GM23338 (cell line): Measurements from ENCODE around the gene EEIG2. TPM values are rescaled to one million over a fixed set of nuclear protein-coding genes. Genes with fewer than 3 reads are reported as not detected.

Experiments
- ATAC-seq: fragments of 200-7000 bp; cut with Tn5 transposase; 3 replicates; pipeline ENCODE4 v1.9.1; 2020
- DNase-seq: peaks from one replicate; pipeline ENCODE4 v3.0.0-alpha.2; 2015; ENCODE audit warnings: low spot score
- H2AFZ ChIP-seq: fragments of 200-600 bp; sonication (generic); 2 replicates; pipeline ENCODE4 v1.8.0; 2016; ENCODE audit warnings: antibody characterized with exemption, mild to moderate bottlenecking, moderate library complexity
- H3F3A ChIP-seq: fragments of 200-600 bp; sonication (generic); replicated peaks from 2 replicates; pipeline ENCODE4 v1.8.0; 2017; ENCODE audit warnings: antibody characterized with exemption, mixed run types, low read depth
- H3K27ac ChIP-seq: fragments of 200-600 bp; sonication (generic); 2 replicates; pipeline ENCODE4 v1.6.1; 2016; ENCODE audit warnings: low read depth
- H3K27me3 ChIP-seq: fragments of 200-600 bp; sonication (generic); 2 replicates; pipeline ENCODE4 v1.8.0; 2016; ENCODE audit warnings: mild to moderate bottlenecking, mixed run types, moderate library complexity; ENCODE audit not compliant: insufficient read depth
- H3K36me3 ChIP-seq: fragments of 200-600 bp; sonication (generic); 2 replicates; pipeline ENCODE4 v1.8.0; 2016; ENCODE audit warnings: mild to moderate bottlenecking; ENCODE audit not compliant: insufficient read depth
- H3K4me1 ChIP-seq: fragments of 200-600 bp; sonication (generic); 2 replicates; pipeline ENCODE4 v1.8.0; 2016; ENCODE audit warnings: mild to moderate bottlenecking, moderate library complexity; ENCODE audit not compliant: insufficient read depth
- H3K4me2 ChIP-seq: fragments of 200-600 bp; sonication (generic); 2 replicates; pipeline ENCODE4 v1.7.1; 2017; ENCODE audit warnings: mixed run types
- H3K4me3 ChIP-seq: fragments of 200-600 bp; sonication (generic); 2 replicates; pipeline ENCODE4 v1.6.1; 2016; ENCODE audit warnings: mixed run types
- H3K79me2 ChIP-seq: fragments of 200-600 bp; sonication (generic); replicated peaks from 2 replicates; pipeline ENCODE4 v1.8.0; 2017; ENCODE audit warnings: mild to moderate bottlenecking; ENCODE audit not compliant: insufficient read depth
- H3K9me2 ChIP-seq: fragments of 200-600 bp; sonication (generic); 2 replicates; pipeline ENCODE4 v1.8.0; 2017; ENCODE audit not compliant: insufficient read depth
- H4K20me1 ChIP-seq: fragments of 200-600 bp; sonication (generic); replicated peaks from 2 replicates; pipeline ENCODE4 v1.8.0; 2017; ENCODE audit warnings: mild to moderate bottlenecking; ENCODE audit not compliant: insufficient read depth
- H3K27ac Mint-ChIP-seq: 2 replicates; pipeline ENCODE4 v1.8.0; 2020; ENCODE audit warnings: inconsistent platforms, mild to moderate bottlenecking, moderate library complexity, mixed read lengths
- H3K27me3 Mint-ChIP-seq: 3 replicates; pipeline ENCODE4 v1.8.0; 2022; ENCODE audit warnings: low read depth, mild to moderate bottlenecking, moderate library complexity, mixed read lengths, inconsistent platforms; ENCODE audit not compliant: insufficient read depth, poor library complexity
- H3K36me3 Mint-ChIP-seq: 3 replicates; pipeline ENCODE4 v1.8.0; 2021; ENCODE audit warnings: low read depth, mild to moderate bottlenecking, inconsistent platforms, moderate library complexity, mixed read lengths
- H3K4me1 Mint-ChIP-seq: 3 replicates; pipeline ENCODE4 v1.8.0; 2020; ENCODE audit warnings: mild to moderate bottlenecking, inconsistent platforms, mixed read lengths
- H3K4me3 Mint-ChIP-seq: 3 replicates; pipeline ENCODE4 v1.8.0; 2021; ENCODE audit warnings: moderate library complexity, mild to moderate bottlenecking, inconsistent platforms, mixed read lengths
- H3K9me3 Mint-ChIP-seq: 3 replicates; pipeline ENCODE4 v1.8.0; 2020; ENCODE audit warnings: moderate library complexity, mild to moderate bottlenecking, inconsistent platforms, mixed read lengths
- CREB1 ChIP-seq: fragments of 250-450 bp; sonication (Bioruptor Pico); IDR thresholded peaks from 2 replicates; pipeline ENCODE4 v1.5.0; 2020; ENCODE audit warnings: low read depth, mild to moderate bottlenecking, moderate library complexity
- EZH2 ChIP-seq: fragments of 200-600 bp; sonication (generic); IDR thresholded peaks from one replicate; pipeline ENCODE4 v1.8.0; 2017; ENCODE audit warnings: antibody characterized with exemption, mild to moderate bottlenecking, low read depth; ENCODE audit not compliant: unreplicated experiment
- EZH2phosphoT487 ChIP-seq: fragments of 200-600 bp; sonication (generic); IDR thresholded peaks from one replicate; pipeline ENCODE4 v1.8.1; 2018; ENCODE audit warnings: antibody characterized with exemption; ENCODE audit not compliant: unreplicated experiment
- JUNB ChIP-seq: IDR thresholded peaks from one replicate; pipeline ENCODE4 v1.6.1; 2016; ENCODE audit warnings: antibody characterized with exemption; ENCODE audit not compliant: unreplicated experiment
- NANOG ChIP-seq: IDR thresholded peaks from 2 replicates; pipeline ENCODE4 v1.6.1; 2016; ENCODE audit warnings: antibody characterized with exemption, borderline replicate concordance
- POLR2AphosphoS5 ChIP-seq: IDR thresholded peaks from 2 replicates; pipeline ENCODE4 v1.6.1; 2016; ENCODE audit warnings: antibody characterized with exemption, low read depth
- STAT1 ChIP-seq: IDR thresholded peaks from one replicate; pipeline ENCODE4 v1.6.1; 2016; ENCODE audit warnings: antibody characterized with exemption; ENCODE audit not compliant: unreplicated experiment
- ZNF114 ChIP-seq: fragments of 250-450 bp; sonication (Bioruptor Pico); IDR thresholded peaks from 2 replicates; pipeline ENCODE4 v1.5.0; 2020; ENCODE audit warnings: mild to moderate bottlenecking, moderate library complexity
- ZNF331 ChIP-seq: fragments of 250-450 bp; sonication (Bioruptor Pico); IDR thresholded peaks from 2 replicates; pipeline ENCODE4 v1.5.0; 2020; ENCODE audit warnings: low read depth, mild to moderate bottlenecking, moderate library complexity
- polyA plus RNA-seq: library from polyadenylated mRNA; unstranded; fragments of >200 nt; fragmentation: Nextera tagmentation; extraction: Ambion mirVana; gene quantifications from 2 replicates; pipeline ENCODE4 v1.2.1, GENCODE V29; 2016
- total RNA-seq: library from RNA; depleted of rRNA; stranded (reverse); fragments of >200 nt; shearing (Covaris generic); gene quantifications from 2 replicates; pipeline ENCODE4 v1.2.3, GENCODE V29; 2014
- TF ChIP-seq, protein P1 (sequence below): fragments of 250-450 bp; sonication (Bioruptor Pico); IDR thresholded peaks from 2 replicates; pipeline ENCODE4 v1.5.0; 2020; ENCODE audit warnings: mild to moderate bottlenecking, moderate library complexity
- TF ChIP-seq, protein P2 (sequence below), 2 experiments: fragments of 200-600 bp in 1 of 2; sonication (generic) in 1 of 2; conservative IDR thresholded peaks; 2 replicates each; pipeline versions ENCODE4 v1.5.1 to v1.6.1; 2016 to 2017; ENCODE audit warnings: antibody characterized with exemption in 2 of 2, low read depth in 2 of 2, mild to moderate bottlenecking in 2 of 2, moderate library complexity in 1 of 2
- TF ChIP-seq, protein P3 (sequence below): IDR thresholded peaks from one replicate; pipeline ENCODE4 v1.6.1; 2018; ENCODE audit warnings: antibody characterized with exemption; ENCODE audit not compliant: unreplicated experiment
- TF ChIP-seq, protein P4 (sequence below): IDR thresholded peaks from 2 replicates; pipeline ENCODE4 v1.6.1; 2016; ENCODE audit warnings: antibody characterized with exemption

EEIG2 gene
- total and polyA plus RNA-seq, 2 experiments from 2014 or later: 7.9 to 44.5 TPM

DNA sequence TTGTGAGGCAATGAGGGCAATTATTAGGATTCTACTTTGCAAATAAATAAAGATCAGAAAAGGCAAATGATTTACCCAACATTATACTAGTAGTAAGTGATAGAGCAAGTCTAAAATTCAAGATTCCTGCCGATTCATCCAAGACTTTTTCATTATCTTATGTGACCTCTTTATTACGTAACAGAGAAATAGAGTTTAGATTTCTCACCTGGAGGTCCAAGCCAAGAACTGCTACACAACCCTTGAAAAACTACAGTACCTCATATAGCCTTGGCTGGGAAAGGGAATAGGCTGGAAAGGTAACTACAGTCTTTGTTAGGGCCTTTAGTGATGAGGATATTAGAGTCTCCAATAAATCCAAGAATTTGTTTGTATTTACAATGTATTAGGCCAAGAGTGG, 13.3 kb downstream of the EEIG2 start:
- H3K4me3 Mint-ChIP-seq: no peak overlapping the region
- H3K36me3 Mint-ChIP-seq: peaks cover 12% of the 10 kb centered on the region; the same call in 2 of the 3 replicates
- Histone ChIP-seq H3F3A (no peaks in the 10 kb centered on the region), H3K4me2 (no peak overlapping the region), H3K27ac (no peak overlapping the region), H3K9me2 (no peaks in the 10 kb centered on the region), H3K4me1 (no peaks in the 10 kb centered on the region), H4K20me1 (peaks cover 14% of the 10 kb centered on the region; the same call in 1 of the 2 replicates), H3K79me2 (peaks cover 73% of the 10 kb centered on the region), H2AFZ (no peak overlapping the region), H3K36me3 (no peaks in the 10 kb centered on the region; the same call in 1 of the 2 replicates), H3K4me3 (no peak overlapping the region), H3K27me3 (no peaks in the 10 kb centered on the region)
- H3K27ac Mint-ChIP-seq: no peak overlapping the region
- no peaks in the 10 kb centered on the region for H3K4me1 Mint-ChIP-seq
- H3K9me3 Mint-ChIP-seq: peaks cover 2% of the 10 kb centered on the region; the same call in 1 of the 3 replicates
- ATAC-seq (no peak), DNase-seq (no peak)
- H3K27me3 Mint-ChIP-seq: peaks cover 3% of the 10 kb centered on the region
- TF ChIP-seq STAT1 (no peak), POLR2AphosphoS5 (no peak), ZNF114 (CRISPR knock-in tag) (no peak), JUNB (no peak), CREB1 (CRISPR knock-in tag) (no peak), EZH2 (no peak), ZNF331 (no peak), EZH2phosphoT487 (no peak), NANOG (no peak)
- TF ChIP-seq, protein P1, sequence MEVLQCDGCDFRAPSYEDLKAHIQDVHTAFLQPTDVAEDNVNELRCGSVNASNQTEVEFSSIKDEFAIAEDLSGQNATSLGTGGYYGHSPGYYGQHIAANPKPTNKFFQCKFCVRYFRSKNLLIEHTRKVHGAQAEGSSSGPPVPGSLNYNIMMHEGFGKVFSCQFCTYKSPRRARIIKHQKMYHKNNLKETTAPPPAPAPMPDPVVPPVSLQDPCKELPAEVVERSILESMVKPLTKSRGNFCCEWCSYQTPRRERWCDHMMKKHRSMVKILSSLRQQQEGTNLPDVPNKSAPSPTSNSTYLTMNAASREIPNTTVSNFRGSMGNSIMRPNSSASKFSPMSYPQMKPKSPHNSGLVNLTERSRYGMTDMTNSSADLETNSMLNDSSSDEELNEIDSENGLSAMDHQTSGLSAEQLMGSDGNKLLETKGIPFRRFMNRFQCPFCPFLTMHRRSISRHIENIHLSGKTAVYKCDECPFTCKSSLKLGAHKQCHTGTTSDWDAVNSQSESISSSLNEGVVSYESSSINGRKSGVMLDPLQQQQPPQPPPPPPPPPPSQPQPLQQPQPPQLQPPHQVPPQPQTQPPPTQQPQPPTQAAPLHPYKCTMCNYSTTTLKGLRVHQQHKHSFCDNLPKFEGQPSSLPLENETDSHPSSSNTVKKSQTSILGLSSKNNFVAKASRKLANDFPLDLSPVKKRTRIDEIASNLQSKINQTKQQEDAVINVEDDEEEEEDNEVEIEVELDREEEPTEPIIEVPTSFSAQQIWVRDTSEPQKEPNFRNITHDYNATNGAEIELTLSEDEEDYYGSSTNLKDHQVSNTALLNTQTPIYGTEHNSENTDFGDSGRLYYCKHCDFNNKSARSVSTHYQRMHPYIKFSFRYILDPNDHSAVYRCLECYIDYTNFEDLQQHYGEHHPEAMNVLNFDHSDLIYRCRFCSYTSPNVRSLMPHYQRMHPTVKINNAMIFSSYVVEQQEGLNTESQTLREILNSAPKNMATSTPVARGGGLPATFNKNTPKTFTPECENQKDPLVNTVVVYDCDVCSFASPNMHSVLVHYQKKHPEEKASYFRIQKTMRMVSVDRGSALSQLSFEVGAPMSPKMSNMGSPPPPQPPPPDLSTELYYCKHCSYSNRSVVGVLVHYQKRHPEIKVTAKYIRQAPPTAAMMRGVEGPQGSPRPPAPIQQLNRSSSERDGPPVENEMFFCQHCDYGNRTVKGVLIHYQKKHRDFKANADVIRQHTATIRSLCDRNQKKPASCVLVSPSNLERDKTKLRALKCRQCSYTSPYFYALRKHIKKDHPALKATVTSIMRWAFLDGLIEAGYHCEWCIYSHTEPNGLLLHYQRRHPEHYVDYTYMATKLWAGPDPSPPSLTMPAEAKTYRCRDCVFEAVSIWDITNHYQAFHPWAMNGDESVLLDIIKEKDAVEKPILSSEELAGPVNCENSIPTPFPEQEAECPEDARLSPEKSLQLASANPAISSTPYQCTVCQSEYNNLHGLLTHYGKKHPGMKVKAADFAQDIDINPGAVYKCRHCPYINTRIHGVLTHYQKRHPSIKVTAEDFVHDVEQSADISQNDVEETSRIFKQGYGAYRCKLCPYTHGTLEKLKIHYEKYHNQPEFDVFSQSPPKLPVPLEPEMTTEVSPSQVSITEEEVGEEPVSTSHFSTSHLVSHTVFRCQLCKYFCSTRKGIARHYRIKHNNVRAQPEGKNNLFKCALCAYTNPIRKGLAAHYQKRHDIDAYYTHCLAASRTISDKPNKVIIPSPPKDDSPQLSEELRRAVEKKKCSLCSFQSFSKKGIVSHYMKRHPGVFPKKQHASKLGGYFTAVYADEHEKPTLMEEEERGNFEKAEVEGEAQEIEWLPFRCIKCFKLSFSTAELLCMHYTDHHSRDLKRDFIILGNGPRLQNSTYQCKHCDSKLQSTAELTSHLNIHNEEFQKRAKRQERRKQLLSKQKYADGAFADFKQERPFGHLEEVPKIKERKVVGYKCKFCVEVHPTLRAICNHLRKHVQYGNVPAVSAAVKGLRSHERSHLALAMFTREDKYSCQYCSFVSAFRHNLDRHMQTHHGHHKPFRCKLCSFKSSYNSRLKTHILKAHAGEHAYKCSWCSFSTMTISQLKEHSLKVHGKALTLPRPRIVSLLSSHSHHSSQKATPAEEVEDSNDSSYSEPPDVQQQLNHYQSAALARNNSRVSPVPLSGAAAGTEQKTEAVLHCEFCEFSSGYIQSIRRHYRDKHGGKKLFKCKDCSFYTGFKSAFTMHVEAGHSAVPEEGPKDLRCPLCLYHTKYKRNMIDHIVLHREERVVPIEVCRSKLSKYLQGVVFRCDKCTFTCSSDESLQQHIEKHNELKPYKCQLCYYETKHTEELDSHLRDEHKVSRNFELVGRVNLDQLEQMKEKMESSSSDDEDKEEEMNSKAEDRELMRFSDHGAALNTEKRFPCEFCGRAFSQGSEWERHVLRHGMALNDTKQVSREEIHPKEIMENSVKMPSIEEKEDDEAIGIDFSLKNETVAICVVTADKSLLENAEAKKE (CRISPR knock-in tag): no peak
- TF ChIP-seq, protein P2, sequence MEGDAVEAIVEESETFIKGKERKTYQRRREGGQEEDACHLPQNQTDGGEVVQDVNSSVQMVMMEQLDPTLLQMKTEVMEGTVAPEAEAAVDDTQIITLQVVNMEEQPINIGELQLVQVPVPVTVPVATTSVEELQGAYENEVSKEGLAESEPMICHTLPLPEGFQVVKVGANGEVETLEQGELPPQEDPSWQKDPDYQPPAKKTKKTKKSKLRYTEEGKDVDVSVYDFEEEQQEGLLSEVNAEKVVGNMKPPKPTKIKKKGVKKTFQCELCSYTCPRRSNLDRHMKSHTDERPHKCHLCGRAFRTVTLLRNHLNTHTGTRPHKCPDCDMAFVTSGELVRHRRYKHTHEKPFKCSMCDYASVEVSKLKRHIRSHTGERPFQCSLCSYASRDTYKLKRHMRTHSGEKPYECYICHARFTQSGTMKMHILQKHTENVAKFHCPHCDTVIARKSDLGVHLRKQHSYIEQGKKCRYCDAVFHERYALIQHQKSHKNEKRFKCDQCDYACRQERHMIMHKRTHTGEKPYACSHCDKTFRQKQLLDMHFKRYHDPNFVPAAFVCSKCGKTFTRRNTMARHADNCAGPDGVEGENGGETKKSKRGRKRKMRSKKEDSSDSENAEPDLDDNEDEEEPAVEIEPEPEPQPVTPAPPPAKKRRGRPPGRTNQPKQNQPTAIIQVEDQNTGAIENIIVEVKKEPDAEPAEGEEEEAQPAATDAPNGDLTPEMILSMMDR (conservative IDR thresholded peaks at IDR 0.05; ENCODE audit: low read depth in 2 of 2): no peak
- TF ChIP-seq, protein P3, sequence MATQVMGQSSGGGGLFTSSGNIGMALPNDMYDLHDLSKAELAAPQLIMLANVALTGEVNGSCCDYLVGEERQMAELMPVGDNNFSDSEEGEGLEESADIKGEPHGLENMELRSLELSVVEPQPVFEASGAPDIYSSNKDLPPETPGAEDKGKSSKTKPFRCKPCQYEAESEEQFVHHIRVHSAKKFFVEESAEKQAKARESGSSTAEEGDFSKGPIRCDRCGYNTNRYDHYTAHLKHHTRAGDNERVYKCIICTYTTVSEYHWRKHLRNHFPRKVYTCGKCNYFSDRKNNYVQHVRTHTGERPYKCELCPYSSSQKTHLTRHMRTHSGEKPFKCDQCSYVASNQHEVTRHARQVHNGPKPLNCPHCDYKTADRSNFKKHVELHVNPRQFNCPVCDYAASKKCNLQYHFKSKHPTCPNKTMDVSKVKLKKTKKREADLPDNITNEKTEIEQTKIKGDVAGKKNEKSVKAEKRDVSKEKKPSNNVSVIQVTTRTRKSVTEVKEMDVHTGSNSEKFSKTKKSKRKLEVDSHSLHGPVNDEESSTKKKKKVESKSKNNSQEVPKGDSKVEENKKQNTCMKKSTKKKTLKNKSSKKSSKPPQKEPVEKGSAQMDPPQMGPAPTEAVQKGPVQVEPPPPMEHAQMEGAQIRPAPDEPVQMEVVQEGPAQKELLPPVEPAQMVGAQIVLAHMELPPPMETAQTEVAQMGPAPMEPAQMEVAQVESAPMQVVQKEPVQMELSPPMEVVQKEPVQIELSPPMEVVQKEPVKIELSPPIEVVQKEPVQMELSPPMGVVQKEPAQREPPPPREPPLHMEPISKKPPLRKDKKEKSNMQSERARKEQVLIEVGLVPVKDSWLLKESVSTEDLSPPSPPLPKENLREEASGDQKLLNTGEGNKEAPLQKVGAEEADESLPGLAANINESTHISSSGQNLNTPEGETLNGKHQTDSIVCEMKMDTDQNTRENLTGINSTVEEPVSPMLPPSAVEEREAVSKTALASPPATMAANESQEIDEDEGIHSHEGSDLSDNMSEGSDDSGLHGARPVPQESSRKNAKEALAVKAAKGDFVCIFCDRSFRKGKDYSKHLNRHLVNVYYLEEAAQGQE: no peak
- TF ChIP-seq, protein P4, sequence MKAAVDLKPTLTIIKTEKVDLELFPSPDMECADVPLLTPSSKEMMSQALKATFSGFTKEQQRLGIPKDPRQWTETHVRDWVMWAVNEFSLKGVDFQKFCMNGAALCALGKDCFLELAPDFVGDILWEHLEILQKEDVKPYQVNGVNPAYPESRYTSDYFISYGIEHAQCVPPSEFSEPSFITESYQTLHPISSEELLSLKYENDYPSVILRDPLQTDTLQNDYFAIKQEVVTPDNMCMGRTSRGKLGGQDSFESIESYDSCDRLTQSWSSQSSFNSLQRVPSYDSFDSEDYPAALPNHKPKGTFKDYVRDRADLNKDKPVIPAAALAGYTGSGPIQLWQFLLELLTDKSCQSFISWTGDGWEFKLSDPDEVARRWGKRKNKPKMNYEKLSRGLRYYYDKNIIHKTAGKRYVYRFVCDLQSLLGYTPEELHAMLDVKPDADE: no peak
